HCT116 (cell line): Measurements from ENCODE around the gene DNAH5. TPM values are rescaled to one million over a fixed set of nuclear protein-coding genes. Genes with fewer than 3 reads are reported as not detected.

Experiments
- ATAC-seq: fragments of 200-7000 bp; cut with Tn5 transposase; 2 replicates; pipeline ENCODE4 v1.9.1; 2020; ENCODE audit warnings: mild to moderate bottlenecking, moderate library complexity
- BruUV-seq: library from RNA; stranded (reverse); fragments of 400-500 nt; replicated peaks from 2 replicates; lab custom pipeline; 2021; lab: Mats Ljungman, UMichigan
- CTCF ChIA-PET: fragments of 300-600 bp; sonication (Branson Sonifier 250); formaldehyde crosslinking; loops from one replicate; lab custom pipeline; 2021; ENCODE audit warnings: antibody characterized with exemption; lab: Charles Lee
- POLR2A ChIA-PET: fragments of 300-600, 350-600 bp; sonication (Branson Sonifier 250); formaldehyde crosslinking; loops from one replicate; lab custom pipeline; 2021; ENCODE audit warnings: antibody characterized with exemption; lab: Charles Lee
- RAD21 ChIA-PET, 2 experiments: fragments of 300-600 bp; sonication (Branson Sonifier 250); formaldehyde crosslinking; loops; one replicate each; lab custom pipeline; 2023; ENCODE audit warnings: low total read pairs in 2 of 2; ENCODE audit not compliant: uncharacterized antibody in 2 of 2, unreplicated experiment in 2 of 2, low non-redundant PET in 1 of 2; lab: Charles Lee
- DNase-seq: peaks from one replicate; pipeline ENCODE4 v3.0.0-alpha.2; 2010; ENCODE audit warnings: low read depth, low spot score
- H2AFZ ChIP-seq: fragments of 200-600 bp; shearing (Covaris generic), sonication (generic); 2 replicates; pipeline ENCODE4 v1.6.1; 2017; ENCODE audit warnings: low read depth, mixed run types, mixed read lengths, antibody characterized with exemption, low read length; ENCODE audit not compliant: poor library complexity, severe bottlenecking
- H3K27ac ChIP-seq: 2 replicates; pipeline ENCODE4 v1.5.1; 2012; ENCODE audit warnings: low read depth, low read length
- H3K27me3 ChIP-seq: fragments of 200-600 bp; sonication (generic); 2 replicates; pipeline ENCODE4 v1.6.1; 2016; ENCODE audit warnings: mixed run types, low read length, mixed read lengths; ENCODE audit not compliant: insufficient read depth
- H3K36me3 ChIP-seq, 2 experiments: fragments of 200-500 bp in 1 of 2; fragments of 200-600 bp in 1 of 2; sonication (Bioruptor generic) in 1 of 2; sonication (generic) in 1 of 2; 2 replicates each; pipeline versions ENCODE4 v1.5.1 to v1.6.1; 2014 to 2016; ENCODE audit warnings: low read length in 2 of 2, inconsistent platforms in 1 of 2, mixed read lengths in 1 of 2, mixed run types in 1 of 2; ENCODE audit not compliant: insufficient read depth in 2 of 2, control insufficient read depth in 1 of 2
- H3K4me1 ChIP-seq, 2 experiments: fragments of 200-600 bp in 1 of 2; sonication (generic) in 1 of 2; 2 replicates each; pipeline versions ENCODE4 v1.5.1 to v1.6.1; 2012 to 2017; ENCODE audit warnings: low read length in 2 of 2, inconsistent platforms in 1 of 2, mild to moderate bottlenecking in 1 of 2, mixed read lengths in 1 of 2, mixed run types in 1 of 2, moderate library complexity in 1 of 2; ENCODE audit not compliant: insufficient read depth in 2 of 2, control insufficient read depth in 1 of 2
- H3K4me2 ChIP-seq: fragments of 200-600 bp; sonication (generic); 2 replicates; pipeline ENCODE4 v1.6.1; 2017; ENCODE audit warnings: mixed run types, low read length, mixed read lengths
- H3K4me3 ChIP-seq, 2 experiments: fragments of 200-600 bp in 1 of 2; sonication (generic) in 1 of 2; replicated peaks in 1 of 2; 2 replicates each; pipeline ENCODE4 v1.5.1; 2011 to 2016; ENCODE audit warnings: low read length in 2 of 2, control low read depth in 1 of 2, low read depth in 1 of 2, mild to moderate bottlenecking in 1 of 2, mixed read lengths in 1 of 2, mixed run types in 1 of 2
- H3K79me2 ChIP-seq: fragments of 200-600 bp; sonication (generic); 2 replicates; pipeline ENCODE4 v1.6.1; 2017; ENCODE audit warnings: mild to moderate bottlenecking, mixed run types, low read length, moderate library complexity, mixed read lengths; ENCODE audit not compliant: insufficient read depth
- H3K9ac ChIP-seq: fragments of 200-600 bp; sonication (generic); 2 replicates; pipeline ENCODE4 v1.6.1; 2016; ENCODE audit warnings: low read length, mixed read lengths
- H3K9me2 ChIP-seq: fragments of 200-600 bp; sonication (generic), shearing (Covaris generic); 2 replicates; pipeline ENCODE4 v1.6.1; 2017; ENCODE audit warnings: mixed run types, mild to moderate bottlenecking, moderate library complexity; ENCODE audit not compliant: insufficient read depth
- H3K9me3 ChIP-seq, 2 experiments: fragments of 200-500 bp in 1 of 2; fragments of 200-600 bp in 1 of 2; sonication (Bioruptor generic) in 1 of 2; sonication (generic) in 1 of 2; 2 replicates each; pipeline ENCODE4 v1.6.1; 2014 to 2017; ENCODE audit warnings: low read length in 2 of 2, mixed read lengths in 2 of 2, inconsistent platforms in 1 of 2, low read depth in 1 of 2, mild to moderate bottlenecking in 1 of 2, mixed run types in 1 of 2, moderate library complexity in 1 of 2; ENCODE audit not compliant: control insufficient read depth in 1 of 2, insufficient read depth in 1 of 2
- H4K20me1 ChIP-seq: fragments of 200-600 bp; sonication (generic), shearing (Covaris generic); 2 replicates; pipeline ENCODE4 v1.6.1; 2017; ENCODE audit warnings: mixed run types, mild to moderate bottlenecking, moderate library complexity; ENCODE audit not compliant: insufficient read depth
- ATF3 ChIP-seq: IDR thresholded peaks from 2 replicates; pipeline ENCODE4 v1.6.1; 2012
- CBX3 ChIP-seq: IDR thresholded peaks from 2 replicates; pipeline ENCODE4 v1.6.1; 2012; ENCODE audit warnings: low read depth
- CTCF ChIP-seq, 3 experiments: fragments of 200-600 bp in 1 of 3; sonication (generic) in 1 of 3; IDR thresholded peaks in 2 of 3; conservative IDR thresholded peaks in 1 of 3; 2 replicates each; pipeline ENCODE4 v1.5.1; 2012 to 2017; ENCODE audit warnings: low read depth in 2 of 3, low read length in 2 of 3, antibody characterized with exemption in 1 of 3, borderline replicate concordance in 1 of 3, control low read depth in 1 of 3, mild to moderate bottlenecking in 1 of 3, mixed read lengths in 1 of 3, mixed run types in 1 of 3, moderate library complexity in 1 of 3; ENCODE audit not compliant: insufficient read depth in 1 of 3
- EZH2 ChIP-seq: fragments of 200-600 bp; sonication (generic); IDR thresholded peaks from 2 replicates; pipeline ENCODE4 v1.6.1; 2017; ENCODE audit warnings: antibody characterized with exemption, mixed run types
- JUND ChIP-seq: IDR thresholded peaks from 2 replicates; pipeline ENCODE4 v1.6.1; 2012
- MAX ChIP-seq: IDR thresholded peaks from 2 replicates; pipeline ENCODE4 v1.6.1; 2012
- POLR2A ChIP-seq: IDR thresholded peaks from 2 replicates; pipeline ENCODE4 v1.7.0; 2011; ENCODE audit warnings: borderline replicate concordance; ENCODE audit not compliant: insufficient read depth, insufficient read length; ENCODE audit errors: extremely low read depth
- REST ChIP-seq: IDR thresholded peaks from 2 replicates; pipeline ENCODE4 v1.6.1; 2012; ENCODE audit warnings: low read depth
- SP1 ChIP-seq: IDR thresholded peaks from 2 replicates; pipeline ENCODE4 v1.6.1; 2012; ENCODE audit warnings: low read depth
- SRF ChIP-seq: IDR thresholded peaks from 2 replicates; pipeline ENCODE4 v1.6.1; 2012; ENCODE audit warnings: low read depth
- ZFX ChIP-seq: fragments of 450-650 bp; IDR thresholded peaks from 2 replicates; pipeline ENCODE4 v1.6.1; 2017
- ZNF274 ChIP-seq: fragments of 200-500 bp; sonication (Bioruptor generic); IDR thresholded peaks from 2 replicates; pipeline ENCODE4 v1.6.1; 2014; ENCODE audit warnings: mild to moderate bottlenecking, low read depth, low read length, inconsistent platforms
- intact Hi-C: fragments of 100-400 bp; cut with micrococcal nuclease; formaldehyde crosslinking; loops from 2 replicates; pipeline ENCODE4 v1.10.0; 2022
- total RNA-seq: library from RNA; stranded (reverse); gene quantifications from one replicate; pipeline ENCODE4 v1.2.1, GENCODE V29; 2021; ENCODE audit not compliant: unreplicated experiment

The DNAH5 gene
- total RNA-seq, 1 experiment from 2014 or later, result 0.37 TPM

- TF ChIP-seq REST (no peak), SP1 (no peak), JUND (no peak), ZFX (no peak), SRF (no peak), POLR2A (no peak)
Measured at GRCh38 chr5:13955896-13956295, 11.4 kb upstream of the DNAH5 start (continued).

- BruUV-seq, result no TSS peak
- H2AFZ ChIP-seq, result no peak overlapping the region
Measured at GRCh38 chr5:13946111-13946510, 1.6 kb upstream of the DNAH5 start.

More at GRCh38 chr5:13946111-13946510, 1.6 kb upstream of the DNAH5 start:
- Histone ChIP-seq H3K9ac (no peak overlapping the region), H3K4me3 (no peak overlapping the region), H3K9me2 (no peaks in the 10 kb centered on the region), H3K27me3 (0 out of 2 replicates have a peak, but pooled peaks cover 4% of the 10 kb centered on the region), H3K27ac (no peak overlapping the region)
- ChIA-PET RAD21 (no interaction called here), POLR2A (no interaction called here)
- no peak for ATAC-seq
- TF ChIP-seq ZNF274 (no peak), ATF3 (no peak), MAX (no peak), POLR2A (no peak), SRF (no peak), ZFX (no peak), EZH2 (no peak), SP1 (no peak), CTCF (IDR thresholded peaks at IDR 0.05 in 2 of 3, conservative IDR thresholded peaks at IDR 0.05 in 1 of 3; ENCODE audit: borderline replicate concordance in 1 of 3, insufficient read depth in 1 of 3, low read depth in 2 of 3, low read length in 2 of 3) (no peak), REST (no peak), CBX3 (no peak)
- TF ChIP-seq, all 23 proteins: peak for 0
- intact Hi-C loops, result no loop called here
- no peaks in the 10 kb centered on the region for H3K36me3 ChIP-seq
- H3K79me2 ChIP-seq, result no peaks in the 10 kb centered on the region
- H3K4me1 ChIP-seq, result no peaks in the 10 kb centered on the region
- H3K4me2 ChIP-seq, result no peak overlapping the region
- H3K9me3 ChIP-seq, result no peaks in the 10 kb centered on the region
- no peaks in the 10 kb centered on the region for H4K20me1 ChIP-seq
- no peak for DNase-seq
- CTCF ChIA-PET, result no interaction called here
